GM21717 (cell line): ENCODE results near the gene FAHD2A.
"Not testable (repeated sequence)": the region's sequence is repeated elsewhere in the genome, so short reads cannot be mapped to it uniquely, and the experiment has no call there.

ENCODE experiments used
- ATAC-seq: cut with Tn5 transposase; IDR thresholded peaks from one replicate; pipeline ENCODE4 v1.9.1; 2021; ENCODE audit warnings: mild to moderate bottlenecking, moderate library complexity; ENCODE audit not compliant: unreplicated experiment

FAHD2A gene

GRCh38 chr2:95433373-95433772, 30.9 kb downstream of the FAHD2A start:
- not testable (repeated sequence) for ATAC-seq

DNA sequence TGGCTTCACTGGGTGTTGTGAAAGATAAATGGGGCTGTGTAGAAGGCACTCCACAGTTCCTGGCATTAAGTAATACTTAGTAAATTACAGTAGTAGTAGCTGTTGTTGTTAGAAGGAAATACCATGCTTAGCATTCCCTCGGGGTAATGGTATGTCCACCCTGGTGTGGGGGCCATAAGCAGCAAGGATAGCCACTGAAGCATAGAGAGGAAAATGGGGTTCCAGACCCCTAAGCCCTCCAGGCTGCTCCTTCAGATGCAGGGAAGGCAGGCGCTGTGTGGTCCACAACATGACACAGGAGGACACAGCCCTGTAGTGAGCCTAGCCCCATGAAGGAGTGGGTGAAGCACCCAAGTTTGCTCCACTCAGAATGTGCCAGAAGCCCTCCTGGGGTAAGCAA, 31.5 kb downstream of the FAHD2A start:
- not testable (repeated sequence) for ATAC-seq

- ATAC-seq: not testable (repeated sequence)
Measured at GRCh38 chr2:95434507-95435076, 32.1 kb downstream of the FAHD2A start.

- ATAC-seq: not testable (repeated sequence)
Measured at GRCh38 chr2:95435162-95435871, 32.8 kb downstream of the FAHD2A start.

GRCh38 chr2:95435872-95436209, 33.3 kb downstream of the FAHD2A start:
- ATAC-seq: not testable (repeated sequence)

GRCh38 chr2:95442474-95443099, 40.1 kb downstream of the FAHD2A start:
- not testable (repeated sequence) for ATAC-seq

GRCh38 chr2:95445317-95445716, 42.8 kb downstream of the FAHD2A start:
- ATAC-seq: not testable (repeated sequence)

DNA sequence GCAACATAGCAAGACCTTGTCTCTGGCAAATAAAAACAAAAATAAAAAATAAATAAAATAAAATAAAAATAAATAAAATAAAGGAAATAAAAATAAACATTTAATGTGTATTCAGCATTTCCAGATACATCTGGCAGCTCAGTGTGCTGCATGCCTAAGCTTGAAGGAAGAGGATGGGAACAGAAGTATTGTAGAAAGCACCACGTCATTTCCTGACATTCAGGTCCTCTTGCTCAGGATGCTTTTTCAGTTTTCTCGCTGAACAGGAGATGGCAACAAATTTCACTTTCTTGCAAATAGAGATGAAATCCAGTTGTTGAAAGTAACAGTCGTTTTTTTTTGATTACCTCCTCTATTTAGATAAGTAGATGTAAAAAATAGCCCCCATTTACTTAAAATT, 60.8 kb downstream of the FAHD2A start:
- ATAC-seq: not testable (repeated sequence)
